GM23338 (cell line): ENCODE data around the gene SSX2. TPM values are rescaled to one million over a fixed set of nuclear protein-coding genes. Genes with fewer than 3 reads are reported as not detected.
"Not testable (repeated sequence)": the region's sequence is repeated elsewhere in the genome, so short reads cannot be mapped to it uniquely, and the experiment has no call there.

ENCODE experiments used
- ATAC-seq: fragments of 200-7000 bp; cut with Tn5 transposase; 3 replicates; pipeline ENCODE4 v1.9.1; 2020
- DNase-seq: peaks from one replicate; pipeline ENCODE4 v3.0.0-alpha.2; 2015; ENCODE audit warnings: low spot score
- H2AFZ ChIP-seq: fragments of 200-600 bp; sonication (generic); 2 replicates; pipeline ENCODE4 v1.8.0; 2016; ENCODE audit warnings: antibody characterized with exemption, mild to moderate bottlenecking, moderate library complexity
- H3F3A ChIP-seq: fragments of 200-600 bp; sonication (generic); replicated peaks from 2 replicates; pipeline ENCODE4 v1.8.0; 2017; ENCODE audit warnings: antibody characterized with exemption, mixed run types, low read depth
- H3K27ac ChIP-seq: fragments of 200-600 bp; sonication (generic); 2 replicates; pipeline ENCODE4 v1.6.1; 2016; ENCODE audit warnings: low read depth
- H3K27me3 ChIP-seq: fragments of 200-600 bp; sonication (generic); 2 replicates; pipeline ENCODE4 v1.8.0; 2016; ENCODE audit warnings: mild to moderate bottlenecking, mixed run types, moderate library complexity; ENCODE audit not compliant: insufficient read depth
- H3K36me3 ChIP-seq: fragments of 200-600 bp; sonication (generic); 2 replicates; pipeline ENCODE4 v1.8.0; 2016; ENCODE audit warnings: mild to moderate bottlenecking; ENCODE audit not compliant: insufficient read depth
- H3K4me1 ChIP-seq: fragments of 200-600 bp; sonication (generic); 2 replicates; pipeline ENCODE4 v1.8.0; 2016; ENCODE audit warnings: mild to moderate bottlenecking, moderate library complexity; ENCODE audit not compliant: insufficient read depth
- H3K4me2 ChIP-seq: fragments of 200-600 bp; sonication (generic); 2 replicates; pipeline ENCODE4 v1.7.1; 2017; ENCODE audit warnings: mixed run types
- H3K4me3 ChIP-seq: fragments of 200-600 bp; sonication (generic); 2 replicates; pipeline ENCODE4 v1.6.1; 2016; ENCODE audit warnings: mixed run types
- H3K79me2 ChIP-seq: fragments of 200-600 bp; sonication (generic); replicated peaks from 2 replicates; pipeline ENCODE4 v1.8.0; 2017; ENCODE audit warnings: mild to moderate bottlenecking; ENCODE audit not compliant: insufficient read depth
- H3K9me2 ChIP-seq: fragments of 200-600 bp; sonication (generic); 2 replicates; pipeline ENCODE4 v1.8.0; 2017; ENCODE audit not compliant: insufficient read depth
- H4K20me1 ChIP-seq: fragments of 200-600 bp; sonication (generic); replicated peaks from 2 replicates; pipeline ENCODE4 v1.8.0; 2017; ENCODE audit warnings: mild to moderate bottlenecking; ENCODE audit not compliant: insufficient read depth
- H3K27ac Mint-ChIP-seq: 2 replicates; pipeline ENCODE4 v1.8.0; 2020; ENCODE audit warnings: inconsistent platforms, mild to moderate bottlenecking, moderate library complexity, mixed read lengths
- H3K27me3 Mint-ChIP-seq: 3 replicates; pipeline ENCODE4 v1.8.0; 2022; ENCODE audit warnings: low read depth, mild to moderate bottlenecking, moderate library complexity, mixed read lengths, inconsistent platforms; ENCODE audit not compliant: insufficient read depth, poor library complexity
- H3K36me3 Mint-ChIP-seq: 3 replicates; pipeline ENCODE4 v1.8.0; 2021; ENCODE audit warnings: low read depth, mild to moderate bottlenecking, inconsistent platforms, moderate library complexity, mixed read lengths
- H3K4me1 Mint-ChIP-seq: 3 replicates; pipeline ENCODE4 v1.8.0; 2020; ENCODE audit warnings: mild to moderate bottlenecking, inconsistent platforms, mixed read lengths
- H3K4me3 Mint-ChIP-seq: 3 replicates; pipeline ENCODE4 v1.8.0; 2021; ENCODE audit warnings: moderate library complexity, mild to moderate bottlenecking, inconsistent platforms, mixed read lengths
- H3K9me3 Mint-ChIP-seq: 3 replicates; pipeline ENCODE4 v1.8.0; 2020; ENCODE audit warnings: moderate library complexity, mild to moderate bottlenecking, inconsistent platforms, mixed read lengths
- polyA plus RNA-seq: library from polyadenylated mRNA; unstranded; fragments of >200 nt; fragmentation: Nextera tagmentation; extraction: Ambion mirVana; gene quantifications from 2 replicates; pipeline ENCODE4 v1.2.1, GENCODE V29; 2016
- small RNA-seq: library from RNA; depleted of rRNA; stranded (forward); fragments of <200 nt; gene quantifications from one replicate; pipeline ENCODE3, GENCODE V24; 2014; ENCODE audit warnings: low replicate concordance
- total RNA-seq: library from RNA; depleted of rRNA; stranded (reverse); fragments of >200 nt; shearing (Covaris generic); gene quantifications from 2 replicates; pipeline ENCODE4 v1.2.3, GENCODE V29; 2014; rRNA removed

SSX2 gene
- total and polyA plus RNA-seq, 2 experiments from 2014 or later: 0.29 to 0.83 TPM

DNA sequence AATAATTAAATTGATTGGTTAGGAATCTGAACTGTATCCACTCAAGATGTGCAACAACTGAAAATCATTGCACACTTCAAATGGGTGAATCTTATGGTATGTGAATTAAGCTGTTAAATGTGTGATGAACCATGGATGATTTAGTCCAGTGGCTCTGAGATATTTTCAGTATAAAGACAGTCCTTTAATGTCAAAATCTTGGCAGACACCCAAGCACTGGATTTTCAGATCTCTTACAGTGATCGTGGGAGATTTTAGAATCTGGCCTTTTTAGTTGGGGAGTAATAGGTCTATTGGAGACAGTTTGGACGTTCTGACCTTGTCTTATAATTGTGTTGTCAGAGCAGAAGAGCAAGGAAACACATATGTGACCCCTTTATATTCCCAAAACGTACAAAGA is 56.3 kb downstream of the SSX2 start:
- not testable (repeated sequence) for H3K36me3 ChIP-seq, DNase-seq, H3K4me1 ChIP-seq, H3K4me3 Mint-ChIP-seq, H3K9me2 ChIP-seq, H3K4me2 ChIP-seq, H3F3A ChIP-seq, H3K27ac ChIP-seq, H2AFZ ChIP-seq, H3K4me1 Mint-ChIP-seq, H3K9me3 Mint-ChIP-seq, H3K27me3 ChIP-seq, H3K4me3 ChIP-seq, H3K79me2 ChIP-seq, H3K27ac Mint-ChIP-seq, H4K20me1 ChIP-seq, ATAC-seq, H3K27me3 Mint-ChIP-seq, H3K36me3 Mint-ChIP-seq

DNA sequence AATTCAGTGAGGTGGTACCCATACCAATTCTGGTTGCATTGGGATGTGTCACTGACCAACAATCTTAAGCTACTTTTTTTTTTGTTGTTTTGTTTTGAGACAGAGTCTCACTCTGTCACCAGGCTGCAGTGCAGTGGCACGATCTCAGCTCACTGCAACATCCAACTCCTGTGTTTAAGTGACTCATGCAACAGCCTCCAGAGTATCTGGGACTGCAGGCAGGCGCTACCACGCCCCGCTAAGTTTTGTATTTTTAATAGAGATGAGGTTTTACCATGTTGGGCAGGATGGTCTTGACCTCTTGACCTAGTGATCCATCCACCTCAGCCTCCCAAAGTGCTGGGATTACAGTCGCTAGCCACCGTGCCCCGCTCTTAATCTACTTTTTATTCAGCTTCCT is 58.0 kb downstream of the SSX2 start:
- not testable (repeated sequence) for H3K4me2 ChIP-seq, H3K4me1 Mint-ChIP-seq, H3K27me3 ChIP-seq, H3F3A ChIP-seq, H3K4me3 Mint-ChIP-seq, H3K27me3 Mint-ChIP-seq, H3K79me2 ChIP-seq, H3K36me3 ChIP-seq, H3K9me2 ChIP-seq, H3K4me3 ChIP-seq, H3K9me3 Mint-ChIP-seq, H3K4me1 ChIP-seq, H2AFZ ChIP-seq, ATAC-seq, H3K27ac Mint-ChIP-seq, H3K27ac ChIP-seq, DNase-seq, H3K36me3 Mint-ChIP-seq, H4K20me1 ChIP-seq

Small RNA genes lying within 50 kb of the gene (small RNA-seq; reads per million reads assigned to genes)
- gene AC244505.3: not detected
- gene AC244505.5: not detected
- gene AL450023.3: not detected
- gene RNA5SP504: 0.20 reads per million

Other genes with a start within 250 kb of the SSX2 start
- gene XAGE1A, start 211.4 kb downstream of the SSX2 start, total RNA-seq: not detected in 2 replicates
- gene XAGE1A, start 211.4 kb downstream of the SSX2 start, polyA plus RNA-seq: not detected in 2 replicates
- gene XAGE1B, start 190.1 kb downstream of the SSX2 start, total RNA-seq: not detected in 2 replicates
- gene XAGE1B, start 190.1 kb downstream of the SSX2 start, polyA plus RNA-seq: not detected in 2 replicates
- gene SSX7, start 52.3 kb downstream of the SSX2 start, total RNA-seq: not detected in 2 replicates
- not detected in 2 replicates for gene SSX7, start 52.3 kb downstream of the SSX2 start, polyA plus RNA-seq
- gene SSX2B, start 44.1 kb upstream of the SSX2 start, total RNA-seq: 0.17 TPM in 1 of 2 replicates, not detected in the other
- gene SSX2B, start 44.1 kb upstream of the SSX2 start, polyA plus RNA-seq: not detected in 2 replicates
- gene SPANXN5, start 90.2 kb upstream of the SSX2 start, total RNA-seq: not detected in 2 replicates
- not detected in 2 replicates for gene SPANXN5, start 90.2 kb upstream of the SSX2 start, polyA plus RNA-seq
- gene XAGE5, start 104.1 kb upstream of the SSX2 start, total RNA-seq: not detected in 2 replicates
- not detected in 2 replicates for gene XAGE5, start 104.1 kb upstream of the SSX2 start, polyA plus RNA-seq
- not detected in 2 replicates for gene XAGE3, start 160.9 kb upstream of the SSX2 start, total RNA-seq
- gene XAGE3, start 160.9 kb upstream of the SSX2 start, polyA plus RNA-seq: not detected in 2 replicates
- 2.8 and 19.1 TPM in 2 replicates for gene FAM156B, start 190.2 kb upstream of the SSX2 start, total RNA-seq
- gene FAM156B, start 190.2 kb upstream of the SSX2 start, polyA plus RNA-seq: 11.1 and 12.0 TPM in 2 replicates